Spleen (tissue), 7 donors: ENCODE results near the gene PLA2G4A.

Experiments
- POLR2A ChIP-seq, 3 donors: fragments of 450-650 bp; IDR thresholded peaks; one replicate each; pipeline ENCODE4 v1.5.1; 2017; ENCODE audit warnings: antibody characterized with exemption in 3 of 3, mild to moderate bottlenecking in 1 of 3
- TF ChIP-seq, protein P1 (sequence below), 11 experiments: fragments of 200-600 bp in 7 of 11; fragments of 450-650 bp in 4 of 11; sonication (generic) in 4 of 11; IDR thresholded peaks in 8 of 11; conservative IDR thresholded peaks in 3 of 11; 1 replicate in 7 of 11; 2 replicates in 4 of 11; pipeline versions ENCODE4 v1.4.0 to v1.8.0; 2016 to 2021; ENCODE audit warnings: antibody characterized with exemption in 11 of 11, inconsistent platforms in 4 of 11, mild to moderate bottlenecking in 1 of 11
- donor health status: DM: no; HTN: no; CAD: no; lungs with moderate emphysema.
- donor health status: DM: no; HTN: no; CAD: no.
- donor health status: DM: no; HTN: no; CAD: no.

DNA sequence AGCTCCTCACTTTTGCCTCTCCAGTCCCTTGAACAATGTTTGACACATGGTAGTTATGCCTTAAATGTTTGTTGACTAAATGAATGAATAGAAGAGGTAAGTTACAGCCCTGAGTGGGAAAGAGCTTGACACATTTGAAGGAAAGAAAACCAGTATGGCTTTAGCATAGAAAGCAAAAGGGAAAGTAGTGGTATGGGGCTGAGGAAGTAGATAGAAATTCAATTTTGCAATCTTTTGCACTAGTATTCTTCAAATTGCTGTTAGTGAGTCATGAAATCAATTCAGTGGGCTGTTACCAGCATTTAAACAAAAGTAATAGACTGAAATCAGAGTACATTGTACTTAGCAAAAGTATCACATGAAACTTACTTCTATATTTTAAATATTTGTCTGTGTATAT is 21.1 kb downstream of the PLA2G4A start:
- TF ChIP-seq, protein P1, sequence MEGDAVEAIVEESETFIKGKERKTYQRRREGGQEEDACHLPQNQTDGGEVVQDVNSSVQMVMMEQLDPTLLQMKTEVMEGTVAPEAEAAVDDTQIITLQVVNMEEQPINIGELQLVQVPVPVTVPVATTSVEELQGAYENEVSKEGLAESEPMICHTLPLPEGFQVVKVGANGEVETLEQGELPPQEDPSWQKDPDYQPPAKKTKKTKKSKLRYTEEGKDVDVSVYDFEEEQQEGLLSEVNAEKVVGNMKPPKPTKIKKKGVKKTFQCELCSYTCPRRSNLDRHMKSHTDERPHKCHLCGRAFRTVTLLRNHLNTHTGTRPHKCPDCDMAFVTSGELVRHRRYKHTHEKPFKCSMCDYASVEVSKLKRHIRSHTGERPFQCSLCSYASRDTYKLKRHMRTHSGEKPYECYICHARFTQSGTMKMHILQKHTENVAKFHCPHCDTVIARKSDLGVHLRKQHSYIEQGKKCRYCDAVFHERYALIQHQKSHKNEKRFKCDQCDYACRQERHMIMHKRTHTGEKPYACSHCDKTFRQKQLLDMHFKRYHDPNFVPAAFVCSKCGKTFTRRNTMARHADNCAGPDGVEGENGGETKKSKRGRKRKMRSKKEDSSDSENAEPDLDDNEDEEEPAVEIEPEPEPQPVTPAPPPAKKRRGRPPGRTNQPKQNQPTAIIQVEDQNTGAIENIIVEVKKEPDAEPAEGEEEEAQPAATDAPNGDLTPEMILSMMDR (IDR thresholded peaks at IDR 0.05 in 8 of 11, conservative IDR thresholded peaks at IDR 0.05 in 3 of 11): no peak
- no peak for TF ChIP-seq POLR2A (IDR thresholded peaks at IDR 0.05)
